Keratinocyte (primary cell): ENCODE results near the gene OGA. TPM values are rescaled to one million over a fixed set of nuclear protein-coding genes. Genes with fewer than 3 reads are reported as not detected.

ENCODE experiments used
- DNase-seq: peaks from one replicate; pipeline ENCODE4 v3.0.0-alpha.2; 2011; ENCODE audit warnings: low read depth, missing footprints, low spot score
- FAIRE-seq: peaks from 2 replicates; lab custom pipeline; 2011; peaks lifted over from hg19 to GRCh38; lab: Jason Lieb, UNC
- H2AFZ ChIP-seq: 2 replicates; pipeline ENCODE4 v1.6.0; 2012; ENCODE audit warnings: low read length, control low read depth, inconsistent platforms; ENCODE audit not compliant: control insufficient read depth
- H3K27ac ChIP-seq: 2 replicates; pipeline ENCODE4 v1.5.1; 2011; ENCODE audit warnings: low read length; ENCODE audit not compliant: control insufficient read depth, insufficient read depth
- H3K27me3 ChIP-seq: 3 replicates; pipeline ENCODE4 v1.6.0; 2011; ENCODE audit warnings: low read length; ENCODE audit not compliant: control insufficient read depth, insufficient read depth; ENCODE audit errors: extremely low read depth
- H3K36me3 ChIP-seq, 2 experiments: 2 replicates in 1 of 2; 3 replicates in 1 of 2; pipeline ENCODE4 v1.5.1; 2011; ENCODE audit warnings: low read length in 2 of 2, mild to moderate bottlenecking in 1 of 2; ENCODE audit not compliant: control insufficient read depth in 2 of 2, insufficient read depth in 2 of 2; ENCODE audit errors: extremely low read depth in 1 of 2
- H3K4me1 ChIP-seq: 3 replicates; pipeline ENCODE4 v1.5.1; 2011; ENCODE audit warnings: low read length; ENCODE audit not compliant: control insufficient read depth, insufficient read depth; ENCODE audit errors: extremely low read depth
- H3K4me2 ChIP-seq: 3 replicates; pipeline ENCODE4 v1.6.0; 2011; ENCODE audit warnings: low read depth, low read length; ENCODE audit not compliant: control insufficient read depth, insufficient read depth; ENCODE audit errors: extremely low read depth
- H3K4me3 ChIP-seq, 3 experiments: fragments of 200-600 bp in 1 of 3; sonication (generic) in 1 of 3; 2 replicates in 2 of 3; 3 replicates in 1 of 3; pipeline ENCODE4 v1.5.1; 2011 to 2016; ENCODE audit warnings: low read length in 3 of 3, mild to moderate bottlenecking in 3 of 3, control low read depth in 2 of 3, inconsistent platforms in 1 of 3, low read depth in 1 of 3, mixed read lengths in 1 of 3, mixed run types in 1 of 3, moderate library complexity in 1 of 3; ENCODE audit not compliant: control insufficient read depth in 2 of 3, insufficient read depth in 2 of 3; ENCODE audit errors: extremely low read depth in 1 of 3
- H3K79me2 ChIP-seq: 2 replicates; pipeline ENCODE4 v1.6.0; 2012; ENCODE audit warnings: low read length; ENCODE audit not compliant: control insufficient read depth, insufficient read depth
- H3K9ac ChIP-seq: 3 replicates; pipeline ENCODE4 v1.6.0; 2011; ENCODE audit warnings: low read length; ENCODE audit not compliant: control insufficient read depth, insufficient read depth; ENCODE audit errors: extremely low read depth
- H3K9me1 ChIP-seq: 3 replicates; pipeline ENCODE4 v1.6.0; 2011; ENCODE audit warnings: low read length; ENCODE audit not compliant: control insufficient read depth, insufficient read depth; ENCODE audit errors: extremely low read depth
- H3K9me3 ChIP-seq: 2 replicates; pipeline ENCODE4 v1.5.1; 2012; ENCODE audit warnings: low read depth, low read length; ENCODE audit not compliant: control insufficient read depth
- H4K20me1 ChIP-seq: 3 replicates; pipeline ENCODE4 v1.6.0; 2011; ENCODE audit warnings: low read length; ENCODE audit not compliant: control insufficient read depth, insufficient read depth; ENCODE audit errors: extremely low read depth
- CTCF ChIP-seq, 3 experiments: IDR thresholded peaks in 1 of 3; conservative IDR thresholded peaks in 1 of 3; optimal IDR thresholded peaks in 1 of 3; 2 replicates in 2 of 3; 3 replicates in 1 of 3; pipeline versions ENCODE3 to v1.5.1; 2011; ENCODE audit warnings: low read length in 3 of 3, mild to moderate bottlenecking in 3 of 3, moderate library complexity in 2 of 3, control low read depth in 1 of 3, inconsistent platforms in 1 of 3; ENCODE audit not compliant: insufficient read depth in 2 of 3; ENCODE audit errors: extremely low read depth in 1 of 3
- EZH2 ChIP-seq: IDR thresholded peaks from one replicate; pipeline ENCODE4 v1.6.1; 2012; ENCODE audit warnings: inconsistent platforms, mild to moderate bottlenecking, low read length, moderate library complexity
- dilution Hi-C: fragments of 300-500 bp; cut with MboI; formaldehyde crosslinking; loops from one replicate; pipeline ENCODE4 v1.7.0; 2020; ENCODE audit warnings: low sequenced_read_pairs; ENCODE audit not compliant: extremely low pct_ligation_motif_present
- polyA plus RNA-seq, 5 experiments: library from polyadenylated mRNA; depleted of rRNA in 3 of 5; stranded (reverse) in 3 of 5; stranded (forward) in 1 of 5; unstranded in 1 of 5; fragments of >200 nt; gene quantifications; 1 replicate in 1 of 5; 2 replicates in 3 of 5; 3 replicates in 1 of 5; pipeline versions ENCODE4 v1.2.1 to v1.2.3, GENCODE V29; 2011 to 2012; ENCODE audit warnings: missing spikeins in 2 of 5, low read depth in 1 of 5, low replicate concordance in 1 of 5

OGA gene
- polyA plus RNA-seq, 1 donor (not counting 4 experiments of a cell fraction or from before 2014, with no cell fraction given): 104 TPM

GRCh38 chr10:101762736-101763135 is 55.5 kb downstream of the OGA start:
- no peak for FAIRE-seq
- Histone ChIP-seq H3K4me2 (no peak overlapping the region), H3K4me1 (no peaks in the 10 kb centered on the region), H3K27ac (no peak overlapping the region), H3K79me2 (no peaks in the 10 kb centered on the region), H4K20me1 (no peaks in the 10 kb centered on the region), H2AFZ (no peak overlapping the region), H3K9ac (no peak overlapping the region), H3K4me3 (no peak overlapping the region), H3K9me1 (no peaks in the 10 kb centered on the region), H3K27me3 (peaks cover 34% of the 10 kb centered on the region), H3K36me3 (no peaks in the 10 kb centered on the region), H3K9me3 (no peaks in the 10 kb centered on the region)
- no peak for TF ChIP-seq CTCF (optimal IDR thresholded peaks at IDR 0.05 in 1 of 3, IDR thresholded peaks at IDR 0.05 in 1 of 3, conservative IDR thresholded peaks at IDR 0.05 in 1 of 3; ENCODE audit: extremely low read depth in 1 of 3, insufficient read depth in 2 of 3, low read length in 3 of 3)
- TF ChIP-seq EZH2: no peak
- dilution Hi-C loops: no loop called here
- no peak for DNase-seq

- no peak for TF ChIP-seq EZH2
- no peak for TF ChIP-seq CTCF (optimal IDR thresholded peaks at IDR 0.05 in 1 of 3, IDR thresholded peaks at IDR 0.05 in 1 of 3, conservative IDR thresholded peaks at IDR 0.05 in 1 of 3; ENCODE audit: extremely low read depth in 1 of 3, insufficient read depth in 2 of 3, low read length in 3 of 3)
- Histone ChIP-seq H2AFZ (no peak overlapping the region), H3K27ac (no peak overlapping the region), H3K4me3 (no peak overlapping the region), H3K4me2 (no peak overlapping the region), H3K9me1 (no peaks in the 10 kb centered on the region), H3K79me2 (no peaks in the 10 kb centered on the region), H3K9me3 (no peaks in the 10 kb centered on the region), H3K4me1 (no peaks in the 10 kb centered on the region), H3K9ac (no peak overlapping the region), H3K27me3 (peaks cover 27% of the 10 kb centered on the region), H4K20me1 (no peaks in the 10 kb centered on the region), H3K36me3 (no peaks in the 10 kb centered on the region)
- DNase-seq (no peak), FAIRE-seq (no peak)
- dilution Hi-C loops: no loop called here
Observed at GRCh38 chr10:101761226-101761625, 57.0 kb downstream of the OGA start.
